HG03469 (cell line): Measurements from ENCODE around the gene ABI3BP.
A peak's percentile ranks its signal among the peaks of the same experiment; 100 is the strongest.

Source experiments
- ATAC-seq: cut with Tn5 transposase; IDR thresholded peaks from one replicate; pipeline ENCODE4 v1.9.1; 2021; ENCODE audit warnings: mild to moderate bottlenecking, moderate library complexity, moderate number of reproducible peaks; ENCODE audit not compliant: unreplicated experiment

The ABI3BP gene

DNA sequence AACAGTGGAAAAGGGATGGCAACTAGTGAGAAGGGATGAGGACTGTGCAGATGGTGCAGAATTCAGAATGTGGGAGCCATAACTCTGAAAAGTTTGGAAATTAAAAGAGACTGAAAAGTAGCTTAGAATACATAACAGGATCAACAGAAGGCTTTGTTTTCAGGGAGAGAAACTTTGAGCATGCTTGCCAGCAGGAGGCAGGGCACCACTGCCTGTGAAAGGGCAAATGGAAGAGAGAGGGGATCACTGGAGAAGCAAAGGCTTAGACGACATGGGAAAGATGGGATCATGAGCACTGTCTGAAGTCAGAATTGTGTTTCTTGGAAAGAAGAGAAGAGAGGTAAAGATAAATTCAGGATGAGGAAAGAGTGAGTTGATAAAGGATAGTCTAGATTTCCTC is 99.6 kb downstream of the ABI3BP start:
- no peak for ATAC-seq

- ATAC-seq = no peak
These were observed 100.1 kb downstream of the ABI3BP start for GRCh38 chr3:100893108-100893507.

- ATAC-seq = no peak
These were observed 101.4 kb downstream of the ABI3BP start for GRCh38 chr3:100891827-100892226.

- peak; percentile 52 for ATAC-seq
These were observed 102.2 kb downstream of the ABI3BP start for GRCh38 chr3:100891033-100891432.

DNA sequence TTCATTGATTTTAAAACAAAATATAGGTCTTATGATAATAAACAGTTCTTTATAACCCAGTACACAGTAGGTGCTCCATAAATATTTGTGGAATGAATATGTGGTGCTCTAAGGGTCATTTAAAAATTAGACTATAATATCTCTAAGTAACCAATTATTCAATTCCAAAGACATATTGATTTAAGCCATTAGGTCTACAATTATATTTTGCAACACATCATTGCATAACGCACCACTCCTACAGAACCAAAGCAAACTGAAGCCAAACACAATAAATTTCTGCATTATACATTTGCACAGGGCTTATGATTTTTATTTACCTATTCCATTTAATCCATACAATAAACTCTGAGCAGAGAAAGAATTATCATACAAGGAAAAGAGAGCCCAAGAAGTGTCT is 104.3 kb downstream of the ABI3BP start:
- no peak for ATAC-seq

DNA sequence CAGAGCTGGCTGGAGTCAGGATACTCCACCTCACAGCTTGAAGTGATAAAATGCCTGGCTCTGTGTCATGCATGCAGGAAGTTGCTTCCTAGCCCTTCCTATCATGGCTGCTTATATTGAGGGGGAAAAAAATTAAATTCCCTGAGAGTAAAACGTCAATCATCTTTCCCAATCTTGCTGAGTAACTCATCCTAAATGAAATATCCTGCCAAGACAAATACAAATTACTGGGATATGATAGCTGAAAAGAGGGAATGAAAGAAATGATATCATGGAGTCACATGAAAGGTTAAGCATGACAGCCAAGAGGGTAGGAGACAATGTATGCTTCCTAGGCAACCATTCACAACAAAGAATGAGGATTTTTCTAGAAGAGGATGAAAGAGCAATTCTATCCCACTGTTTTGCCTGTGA is 110.6 kb downstream of the ABI3BP start:
- ATAC-seq = no peak

DNA sequence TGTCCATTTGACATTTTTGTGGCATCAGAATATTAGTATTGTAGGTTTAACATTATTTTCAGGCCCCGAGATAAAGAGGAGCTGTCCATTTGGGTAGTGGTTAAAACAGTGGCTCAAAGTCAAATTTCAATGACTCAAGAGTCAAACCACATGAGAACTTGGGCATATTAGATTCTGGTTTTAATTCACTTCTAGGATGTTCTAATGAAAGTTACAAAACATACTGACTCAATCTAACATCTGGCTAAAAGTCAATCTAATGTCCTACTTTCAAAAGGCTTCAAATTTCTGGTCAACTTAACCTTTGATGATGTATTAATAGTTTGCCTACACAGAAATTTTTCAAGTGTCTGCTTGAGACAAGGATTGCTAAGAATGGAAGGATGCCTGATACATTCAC is 112.4 kb downstream of the ABI3BP start:
- no peak for ATAC-seq

DNA sequence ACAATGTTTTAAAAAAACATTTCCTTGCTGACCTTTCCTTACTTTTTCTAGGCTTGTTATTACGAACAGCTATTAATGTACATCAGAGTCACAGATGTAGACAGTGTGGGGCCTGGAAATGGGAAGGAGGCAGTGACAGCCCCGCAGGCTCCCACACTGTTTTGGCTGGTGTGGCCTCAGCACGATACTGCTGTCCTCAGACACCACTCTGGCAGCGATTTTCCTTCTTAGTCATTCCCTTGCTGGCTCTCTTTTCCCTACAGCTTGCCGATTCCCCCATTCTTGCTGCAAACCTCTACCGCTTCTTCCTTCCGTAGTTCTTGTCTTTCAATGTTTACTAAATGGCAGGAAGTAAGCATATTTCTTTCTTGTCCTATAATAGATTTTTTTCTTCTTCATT is 113.1 kb downstream of the ABI3BP start:
- no peak for ATAC-seq

DNA sequence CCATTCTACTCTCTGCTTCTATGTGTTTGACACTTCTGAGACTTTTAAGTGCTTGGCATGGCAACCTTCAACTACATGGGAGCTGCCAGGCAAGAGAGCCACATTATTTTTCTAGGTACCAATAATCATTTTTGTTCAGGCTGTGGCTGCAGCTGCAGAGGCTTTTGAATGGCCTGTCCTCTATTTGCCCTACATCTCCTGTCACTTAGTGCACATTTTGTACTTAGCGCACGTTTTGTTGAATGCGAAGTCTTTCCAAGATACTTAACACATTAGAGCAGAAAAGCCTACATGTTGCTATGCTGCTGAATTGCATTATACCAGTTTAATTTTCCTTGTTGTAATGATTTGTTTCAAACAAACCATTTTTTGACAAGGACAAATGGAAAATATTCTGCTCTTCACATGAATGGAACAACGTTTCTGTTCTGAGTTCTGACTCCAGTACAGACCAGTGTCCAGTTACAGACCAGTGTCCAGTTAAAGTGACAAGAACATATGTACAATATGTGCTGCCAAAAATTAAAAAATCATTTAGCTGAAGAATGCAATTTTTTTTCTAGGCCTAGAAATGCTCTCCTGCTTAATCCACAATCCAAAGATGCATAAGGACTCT is 113.9 kb downstream of the ABI3BP start:
- no peak for ATAC-seq

- no peak for ATAC-seq
These were observed 115.9 kb downstream of the ABI3BP start for GRCh38 chr3:100877286-100877685.

- ATAC-seq = no peak
These were observed 118.0 kb downstream of the ABI3BP start for GRCh38 chr3:100875239-100875638.

GRCh38 chr3:100873611-100874010 is 119.6 kb downstream of the ABI3BP start:
- no peak for ATAC-seq

DNA sequence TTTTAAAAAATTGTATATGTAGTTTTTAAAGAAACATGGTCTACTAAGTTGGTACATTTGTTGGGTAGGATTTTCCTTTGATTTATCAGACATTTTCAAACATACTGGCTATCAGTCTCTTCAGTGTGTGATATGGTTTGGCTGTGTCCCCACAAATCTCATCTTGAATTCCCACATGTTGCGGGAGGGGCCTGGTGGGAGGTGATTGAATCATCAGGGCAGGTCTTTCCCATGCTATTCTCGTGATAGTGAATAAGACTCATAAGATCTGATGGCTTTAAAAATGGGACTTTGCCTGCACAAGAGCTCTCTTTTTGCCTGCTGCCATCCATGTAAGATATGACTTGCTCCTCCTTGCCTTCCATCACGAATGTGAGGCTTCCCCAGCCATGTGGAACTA is 121.9 kb downstream of the ABI3BP start:
- ATAC-seq = no peak

- no peak for ATAC-seq
These were observed 123.4 kb downstream of the ABI3BP start for GRCh38 chr3:100869787-100870186.

DNA sequence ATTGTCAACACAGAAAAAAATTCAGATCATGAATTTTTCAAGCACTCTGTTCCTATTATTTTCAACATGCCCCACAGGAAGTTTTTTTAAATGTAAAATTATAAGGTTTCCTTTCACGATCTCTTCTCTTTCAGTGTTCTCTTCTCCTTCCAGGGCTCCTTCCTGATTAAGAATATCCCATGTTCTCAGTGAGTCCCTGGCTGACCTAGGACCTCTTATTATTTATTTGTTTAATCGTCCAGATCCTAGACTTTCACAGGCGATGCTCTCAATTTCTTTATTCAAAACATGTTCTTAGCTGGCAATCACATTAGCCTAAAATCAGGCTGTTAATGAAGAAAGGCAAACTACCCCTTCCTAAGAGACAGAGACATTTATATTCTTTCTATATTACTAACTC is 124.3 kb downstream of the ABI3BP start:
- no peak for ATAC-seq

GRCh38 chr3:100868096-100868495 is 125.1 kb downstream of the ABI3BP start:
- ATAC-seq = no peak

DNA sequence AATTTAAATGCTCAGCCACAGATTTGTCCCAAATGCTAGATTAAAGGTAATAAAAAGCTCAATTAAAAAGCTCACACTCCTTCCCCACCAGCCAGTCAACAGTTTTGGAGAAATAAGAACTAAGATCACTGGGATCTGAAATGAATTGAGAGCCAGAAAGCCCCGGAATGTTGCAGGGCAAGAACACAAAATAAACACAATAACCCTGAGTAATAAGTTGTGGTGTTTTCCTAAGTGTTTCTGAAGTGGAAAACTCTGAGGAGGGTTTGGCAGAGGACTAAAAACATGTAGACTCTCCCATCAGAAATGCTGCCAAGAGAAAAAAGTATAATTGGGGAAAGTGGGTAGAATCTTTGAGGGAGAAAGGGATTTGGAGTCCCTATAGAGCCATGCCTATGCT is 127.8 kb downstream of the ABI3BP start:
- ATAC-seq = no peak

- no peak for ATAC-seq
These were observed 128.6 kb downstream of the ABI3BP start for GRCh38 chr3:100864471-100865250.

GRCh38 chr3:100857863-100858262 is 135.4 kb downstream of the ABI3BP start:
- no peak for ATAC-seq

DNA sequence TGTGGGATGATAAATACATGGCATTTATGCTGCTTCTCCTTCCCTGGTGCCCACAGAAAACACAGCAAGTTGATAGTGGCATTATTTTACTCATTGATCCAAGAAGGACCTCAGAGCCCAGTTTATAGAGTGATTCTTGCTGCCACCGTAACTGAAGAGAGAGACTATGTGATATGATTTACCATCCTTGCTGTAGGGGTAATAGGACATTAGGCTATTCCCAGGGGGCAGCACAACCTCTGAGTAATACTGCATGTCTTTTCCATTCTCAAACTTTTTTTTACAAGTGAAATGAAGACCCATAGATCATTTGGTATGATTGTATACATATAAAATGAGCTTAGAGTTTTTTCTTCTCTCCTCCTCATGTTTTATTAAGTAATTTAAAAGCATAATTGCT is 136.4 kb downstream of the ABI3BP start:
- ATAC-seq = no peak

- ATAC-seq = no peak
These were observed 140.4 kb downstream of the ABI3BP start for GRCh38 chr3:100852840-100853239.

GRCh38 chr3:100850701-100851100 is 142.5 kb downstream of the ABI3BP start:
- ATAC-seq = no peak

GRCh38 chr3:100850156-100850555 is 143.1 kb downstream of the ABI3BP start:
- ATAC-seq = no peak
